Loucy (cell line): Measurements from ENCODE around the gene RNF145.

Experiments
- EZH2phosphoT487 ChIP-seq: fragments of 200-600 bp; IDR thresholded peaks from 2 replicates; pipeline ENCODE4 v1.6.1; 2018; ENCODE audit warnings: antibody characterized with exemption, mild to moderate bottlenecking, moderate library complexity, borderline replicate concordance
- TF ChIP-seq, protein P1 (sequence below): fragments of 200-600 bp; sonication (generic); conservative IDR thresholded peaks from 2 replicates; pipeline ENCODE4 v1.5.1; 2014; ENCODE audit warnings: mild to moderate bottlenecking, antibody characterized with exemption, low read length

DNA sequence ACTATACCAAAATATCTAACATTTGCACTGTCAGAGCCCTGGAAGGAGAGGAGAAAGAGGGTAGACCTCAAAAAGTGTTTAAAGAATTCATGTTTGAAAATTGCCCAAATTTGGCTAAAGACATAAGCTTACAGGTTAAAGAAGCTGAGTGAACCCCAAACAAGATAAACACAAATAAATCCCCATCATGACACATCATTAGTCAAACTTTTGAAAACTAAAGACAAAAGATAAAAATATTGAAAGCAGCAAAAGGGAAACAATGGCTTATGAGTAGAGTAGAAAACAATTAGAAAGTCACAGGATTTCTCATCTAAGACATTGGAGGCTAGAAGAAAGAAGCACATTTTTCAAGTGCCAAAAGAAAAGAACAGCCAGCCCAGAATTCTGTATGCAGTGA, 47.7 kb upstream of the RNF145 start:
- TF ChIP-seq, protein P1, sequence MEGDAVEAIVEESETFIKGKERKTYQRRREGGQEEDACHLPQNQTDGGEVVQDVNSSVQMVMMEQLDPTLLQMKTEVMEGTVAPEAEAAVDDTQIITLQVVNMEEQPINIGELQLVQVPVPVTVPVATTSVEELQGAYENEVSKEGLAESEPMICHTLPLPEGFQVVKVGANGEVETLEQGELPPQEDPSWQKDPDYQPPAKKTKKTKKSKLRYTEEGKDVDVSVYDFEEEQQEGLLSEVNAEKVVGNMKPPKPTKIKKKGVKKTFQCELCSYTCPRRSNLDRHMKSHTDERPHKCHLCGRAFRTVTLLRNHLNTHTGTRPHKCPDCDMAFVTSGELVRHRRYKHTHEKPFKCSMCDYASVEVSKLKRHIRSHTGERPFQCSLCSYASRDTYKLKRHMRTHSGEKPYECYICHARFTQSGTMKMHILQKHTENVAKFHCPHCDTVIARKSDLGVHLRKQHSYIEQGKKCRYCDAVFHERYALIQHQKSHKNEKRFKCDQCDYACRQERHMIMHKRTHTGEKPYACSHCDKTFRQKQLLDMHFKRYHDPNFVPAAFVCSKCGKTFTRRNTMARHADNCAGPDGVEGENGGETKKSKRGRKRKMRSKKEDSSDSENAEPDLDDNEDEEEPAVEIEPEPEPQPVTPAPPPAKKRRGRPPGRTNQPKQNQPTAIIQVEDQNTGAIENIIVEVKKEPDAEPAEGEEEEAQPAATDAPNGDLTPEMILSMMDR: no peak
- TF ChIP-seq EZH2phosphoT487: no peak
